Kidney (tissue), 14 donors: Measurements from ENCODE around the gene CALML4. TPM values are rescaled to one million over a fixed set of nuclear protein-coding genes. Genes with fewer than 3 reads are reported as not detected.

Source experiments
- DNase-seq, 5 donors: peaks; one replicate each; pipeline ENCODE4 v3.0.0-alpha.2; 2013 to 2020
- FAIRE-seq: peaks from 2 replicates; lab custom pipeline; 2012; peaks lifted over from hg19 to GRCh38; lab: Jason Lieb, UNC
- H3K27ac ChIP-seq, 2 donors: one replicate each; pipeline ENCODE4 v1.7.0; 2013; ENCODE audit warnings: low read depth in 2 of 2, low read length in 2 of 2, inconsistent platforms in 1 of 2
- H3K27me3 ChIP-seq: one replicate; pipeline ENCODE4 v1.7.1; 2013; ENCODE audit warnings: low read length, inconsistent platforms; ENCODE audit not compliant: control insufficient read depth, insufficient read depth
- H3K36me3 ChIP-seq, 3 donors: one replicate each; pipeline versions ENCODE4 v1.7.0 to v1.7.1; 2013; ENCODE audit warnings: low read length in 3 of 3, control low read depth in 1 of 3, inconsistent platforms in 1 of 3; ENCODE audit not compliant: insufficient read depth in 3 of 3, control insufficient read depth in 2 of 3
- H3K4me1 ChIP-seq, 3 donors: one replicate each; pipeline versions ENCODE4 v1.7.0 to v1.7.1; 2013; ENCODE audit warnings: low read length in 3 of 3, inconsistent platforms in 1 of 3, low read depth in 1 of 3; ENCODE audit not compliant: control insufficient read depth in 2 of 3, insufficient read depth in 2 of 3
- H3K4me3 ChIP-seq, 3 donors: one replicate each; pipeline versions ENCODE4 v1.7.0 to v1.8.1; 2013; ENCODE audit warnings: low read length in 3 of 3, control low read depth in 1 of 3, inconsistent platforms in 1 of 3
- H3K9ac ChIP-seq, 3 donors: one replicate each; pipeline versions ENCODE4 v1.7.0 to v1.7.1; 2013; ENCODE audit warnings: low read length in 3 of 3, control low read depth in 1 of 3, inconsistent platforms in 1 of 3
- H3K9me3 ChIP-seq, 3 donors: one replicate each; pipeline versions ENCODE4 v1.7.0 to v1.7.1; 2013; ENCODE audit warnings: low read length in 3 of 3, control low read depth in 1 of 3, inconsistent platforms in 1 of 3; ENCODE audit not compliant: control insufficient read depth in 2 of 3, insufficient read depth in 1 of 3
- intact Hi-C: fragments of 100-400 bp; cut with DNase I; formaldehyde crosslinking; loops from one replicate; pipeline ENCODE4 v1.11.1; 2022
- polyA plus RNA-seq: library from polyadenylated mRNA; stranded (reverse); fragments of 350-450 nt; fragmentation: Illumina TruSeq; extraction: RNeasy Lipid Tissue Mini Kit (QIAGEN cat#74804); gene quantifications from one replicate; pipeline ENCODE4 v1.2.3, GENCODE V29; 2014; ENCODE audit warnings: low read depth, low replicate concordance; ENCODE audit not compliant: insufficient read depth
- total RNA-seq: library from RNA; stranded (reverse); fragmentation: NEBNext Ultra II Directional; extraction: Animal tissue kit (Norgen Biotek cat#: 25700); gene quantifications from one replicate; pipeline ENCODE4 v1.2.1, GENCODE V29; 2021
- TF ChIP-seq, protein P1 (sequence below): IDR thresholded peaks from 3 replicates; pipeline ENCODE4 v1.5.1; 2012; ENCODE audit warnings: mild to moderate bottlenecking, moderate library complexity, borderline replicate concordance; ENCODE audit not compliant: insufficient read depth; ENCODE audit errors: extremely low read depth
- donor health status: control.
- donor health status: control.
- donor health status: control.
- donor health status: control.
- donor health status: control.
- donor health status: DM: yes; HTN: yes; CAD: no.
- donor health status: Normal renal cell carcinoma (clear cell type).

The CALML4 gene
- total and polyA plus RNA-seq, 2 donors from 2014 or later, result 17.4 to 54.7 TPM

DNA sequence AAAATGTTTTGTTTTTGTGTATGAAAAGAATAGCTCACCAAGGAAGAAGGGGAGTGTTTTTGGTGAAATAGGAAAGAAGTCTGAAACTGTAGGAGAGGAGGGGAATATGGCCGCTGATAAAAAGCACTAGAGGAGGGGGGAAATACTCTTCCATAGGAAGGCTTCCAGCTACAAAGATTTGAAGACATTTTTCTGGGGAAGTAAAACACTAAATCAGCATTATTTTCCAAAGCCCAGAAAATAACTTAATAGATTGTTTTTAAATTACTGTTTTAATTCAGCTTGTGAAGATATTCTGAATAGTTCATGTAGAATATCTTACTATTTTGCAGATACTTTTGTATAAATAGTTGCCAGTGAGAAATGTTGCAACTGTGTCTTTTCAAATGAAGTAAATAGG, 54.9 kb downstream of the CALML4 start:
- DNase-seq, result no peak

GRCh38 chr15:68149059-68149458, 56.1 kb downstream of the CALML4 start:
- TF ChIP-seq, protein P1, sequence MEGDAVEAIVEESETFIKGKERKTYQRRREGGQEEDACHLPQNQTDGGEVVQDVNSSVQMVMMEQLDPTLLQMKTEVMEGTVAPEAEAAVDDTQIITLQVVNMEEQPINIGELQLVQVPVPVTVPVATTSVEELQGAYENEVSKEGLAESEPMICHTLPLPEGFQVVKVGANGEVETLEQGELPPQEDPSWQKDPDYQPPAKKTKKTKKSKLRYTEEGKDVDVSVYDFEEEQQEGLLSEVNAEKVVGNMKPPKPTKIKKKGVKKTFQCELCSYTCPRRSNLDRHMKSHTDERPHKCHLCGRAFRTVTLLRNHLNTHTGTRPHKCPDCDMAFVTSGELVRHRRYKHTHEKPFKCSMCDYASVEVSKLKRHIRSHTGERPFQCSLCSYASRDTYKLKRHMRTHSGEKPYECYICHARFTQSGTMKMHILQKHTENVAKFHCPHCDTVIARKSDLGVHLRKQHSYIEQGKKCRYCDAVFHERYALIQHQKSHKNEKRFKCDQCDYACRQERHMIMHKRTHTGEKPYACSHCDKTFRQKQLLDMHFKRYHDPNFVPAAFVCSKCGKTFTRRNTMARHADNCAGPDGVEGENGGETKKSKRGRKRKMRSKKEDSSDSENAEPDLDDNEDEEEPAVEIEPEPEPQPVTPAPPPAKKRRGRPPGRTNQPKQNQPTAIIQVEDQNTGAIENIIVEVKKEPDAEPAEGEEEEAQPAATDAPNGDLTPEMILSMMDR, result no peak
- DNase-seq (no peak), FAIRE-seq (no peak)
- Histone ChIP-seq H3K4me1 (no peaks in the 10 kb centered on the region), H3K36me3 (peaks cover 0 to 13% (median 3%) of the 10 kb centered on the region in 3 donors), H3K9ac (no peak overlapping the region), H3K27ac (no peak overlapping the region), H3K27me3 (no peaks in the 10 kb centered on the region), H3K9me3 (no peaks in the 10 kb centered on the region), H3K4me3 (no peak overlapping the region)
- intact Hi-C loops, result no loop called here

More for the DNA sequence above, 54.9 kb downstream of the CALML4 start:
- no peak overlapping the region for H3K9ac ChIP-seq
- no peaks in the 10 kb centered on the region for H3K9me3 ChIP-seq
- H3K36me3 ChIP-seq, result peaks cover 0 to 14% (median 5%) of the 10 kb centered on the region in 3 donors
- FAIRE-seq, result no peak
- no peaks in the 10 kb centered on the region for H3K27me3 ChIP-seq
- TF ChIP-seq, protein P1, result no peak
- no peak overlapping the region for H3K27ac ChIP-seq
- intact Hi-C loops, result loop anchor here (10.0 kb wide), 1 partner anchor 285 kb away; no protein-coding TSS in a partner anchor
- H3K4me1 ChIP-seq, result peaks cover 0 to 2% (median 0%) of the 10 kb centered on the region in 3 donors
- no peak overlapping the region for H3K4me3 ChIP-seq

GRCh38 chr15:68148039-68148438, 57.1 kb downstream of the CALML4 start:
- Histone ChIP-seq H3K4me1 (no peaks in the 10 kb centered on the region), H3K9me3 (no peaks in the 10 kb centered on the region), H3K4me3 (no peak overlapping the region), H3K27ac (no peak overlapping the region), H3K27me3 (no peaks in the 10 kb centered on the region), H3K9ac (no peak overlapping the region), H3K36me3 (peaks cover 0 to 10% (median 3%) of the 10 kb centered on the region in 3 donors)
- FAIRE-seq (no peak), DNase-seq (no peak)
- intact Hi-C loops, result no loop called here
- TF ChIP-seq, protein P1, result no peak

GRCh38 chr15:68145706-68146105, 59.4 kb downstream of the CALML4 start:
- H3K4me1 ChIP-seq, result no peaks in the 10 kb centered on the region
- no peak overlapping the region for H3K27ac ChIP-seq
- intact Hi-C loops, result no loop called here
- no peaks in the 10 kb centered on the region for H3K9me3 ChIP-seq
- peaks cover 0 to 10% (median 3%) of the 10 kb centered on the region in 3 donors for H3K36me3 ChIP-seq
- H3K27me3 ChIP-seq, result no peaks in the 10 kb centered on the region
- TF ChIP-seq, protein P1, result no peak
- FAIRE-seq, result no peak
- H3K4me3 ChIP-seq, result no peak overlapping the region
- DNase-seq, result no peak
- no peak overlapping the region for H3K9ac ChIP-seq
